Nephron progenitor cell (in vitro differentiated cells): Measurements from ENCODE around the gene OVOL2.
A peak's percentile ranks its signal among the peaks of the same experiment; 100 is the strongest.

Experiments
- DNase-seq: peaks from one replicate; pipeline ENCODE4 v3.0.0; 2021
- H3K27ac Mint-ChIP-seq: 2 replicates; pipeline ENCODE4 v1.8.0; 2021; ENCODE audit warnings: mild to moderate bottlenecking, moderate library complexity, mixed read lengths
- H3K27me3 Mint-ChIP-seq: 2 replicates; pipeline ENCODE4 v1.8.0; 2021; ENCODE audit warnings: mild to moderate bottlenecking, low read depth, mixed read lengths; ENCODE audit not compliant: poor library complexity
- H3K36me3 Mint-ChIP-seq: 2 replicates; pipeline ENCODE4 v1.8.0; 2021; ENCODE audit warnings: low read depth, mixed read lengths
- H3K4me1 Mint-ChIP-seq: 2 replicates; pipeline ENCODE4 v1.8.0; 2021; ENCODE audit warnings: mixed read lengths
- H3K4me3 Mint-ChIP-seq: 2 replicates; pipeline ENCODE4 v1.8.0; 2021; ENCODE audit warnings: mild to moderate bottlenecking, moderate library complexity, mixed read lengths
- H3K9me3 Mint-ChIP-seq: 2 replicates; pipeline ENCODE4 v1.8.0; 2021; ENCODE audit warnings: mild to moderate bottlenecking, moderate library complexity, mixed read lengths
- CTCF ChIP-seq: fragments of 200-600 bp; sonication (generic); IDR thresholded peaks from 2 replicates; pipeline ENCODE4 v1.5.0; 2021; ENCODE audit warnings: antibody characterized with exemption

OVOL2 gene

DNA sequence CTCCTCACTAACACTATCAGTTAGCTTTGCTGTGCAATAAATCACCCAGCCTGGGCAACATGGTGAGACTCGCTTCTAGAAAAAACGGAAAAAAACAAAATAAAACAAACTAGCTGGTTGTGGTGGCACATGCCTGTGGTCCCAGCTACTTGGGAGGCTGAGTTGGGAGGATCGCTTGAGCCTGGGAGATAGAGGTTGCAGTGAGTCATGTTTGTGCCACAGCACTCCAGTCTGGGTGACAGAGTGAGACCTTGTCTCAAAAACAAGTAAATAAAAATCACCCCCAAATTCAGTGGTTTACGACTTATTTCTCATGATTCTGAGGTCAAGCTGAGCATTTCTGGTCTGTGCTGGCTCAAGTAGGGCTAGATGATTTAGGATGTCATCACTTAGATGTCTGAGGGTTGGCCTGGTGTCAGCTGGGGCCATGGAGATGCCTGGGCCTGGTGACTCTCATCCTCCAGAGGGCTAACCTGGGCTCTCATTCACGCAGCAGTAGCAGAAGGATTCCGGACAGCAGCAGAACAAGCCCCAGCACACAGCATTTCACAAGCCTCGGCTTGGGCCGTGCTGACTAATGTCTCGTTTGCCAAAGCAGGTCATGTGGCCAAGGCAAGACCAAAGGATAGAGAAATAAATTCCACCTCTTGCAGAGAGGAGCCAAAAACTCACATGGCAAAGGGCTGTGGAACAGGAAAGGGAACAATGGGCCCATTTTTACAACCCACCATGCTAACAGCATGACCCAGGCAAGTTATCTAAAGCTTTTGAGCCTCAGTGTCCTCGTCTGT is 56.4 kb downstream of the OVOL2 start:
- Mint-ChIP-seq H3K4me1 (peaks cover 45% of the 10 kb centered on the region), H3K27me3 (no peaks in the 10 kb centered on the region), H3K4me3 (no peak overlapping the region), H3K9me3 (no peaks in the 10 kb centered on the region), H3K36me3 (no peaks in the 10 kb centered on the region), H3K27ac (no peak overlapping the region)
- no peak for TF ChIP-seq CTCF
- DNase-seq = no peak

- Mint-ChIP-seq H3K4me1 (peaks cover 34% of the 10 kb centered on the region), H3K27me3 (no peaks in the 10 kb centered on the region), H3K36me3 (no peaks in the 10 kb centered on the region), H3K4me3 (no peak overlapping the region), H3K27ac (no peak overlapping the region), H3K9me3 (no peaks in the 10 kb centered on the region)
- no peak for TF ChIP-seq CTCF
- no peak for DNase-seq
Measured at GRCh38 chr20:17999566-17999965, 58.1 kb downstream of the OVOL2 start.

GRCh38 chr20:17998446-17998845 is 59.3 kb downstream of the OVOL2 start:
- Mint-ChIP-seq H3K27me3 (no peaks in the 10 kb centered on the region), H3K27ac (peak overlapping the region; percentile 55), H3K36me3 (no peaks in the 10 kb centered on the region), H3K4me3 (no peak overlapping the region), H3K9me3 (no peaks in the 10 kb centered on the region), H3K4me1 (peaks cover 25% of the 10 kb centered on the region)
- DNase-seq = no peak
- no peak for TF ChIP-seq CTCF

DNA sequence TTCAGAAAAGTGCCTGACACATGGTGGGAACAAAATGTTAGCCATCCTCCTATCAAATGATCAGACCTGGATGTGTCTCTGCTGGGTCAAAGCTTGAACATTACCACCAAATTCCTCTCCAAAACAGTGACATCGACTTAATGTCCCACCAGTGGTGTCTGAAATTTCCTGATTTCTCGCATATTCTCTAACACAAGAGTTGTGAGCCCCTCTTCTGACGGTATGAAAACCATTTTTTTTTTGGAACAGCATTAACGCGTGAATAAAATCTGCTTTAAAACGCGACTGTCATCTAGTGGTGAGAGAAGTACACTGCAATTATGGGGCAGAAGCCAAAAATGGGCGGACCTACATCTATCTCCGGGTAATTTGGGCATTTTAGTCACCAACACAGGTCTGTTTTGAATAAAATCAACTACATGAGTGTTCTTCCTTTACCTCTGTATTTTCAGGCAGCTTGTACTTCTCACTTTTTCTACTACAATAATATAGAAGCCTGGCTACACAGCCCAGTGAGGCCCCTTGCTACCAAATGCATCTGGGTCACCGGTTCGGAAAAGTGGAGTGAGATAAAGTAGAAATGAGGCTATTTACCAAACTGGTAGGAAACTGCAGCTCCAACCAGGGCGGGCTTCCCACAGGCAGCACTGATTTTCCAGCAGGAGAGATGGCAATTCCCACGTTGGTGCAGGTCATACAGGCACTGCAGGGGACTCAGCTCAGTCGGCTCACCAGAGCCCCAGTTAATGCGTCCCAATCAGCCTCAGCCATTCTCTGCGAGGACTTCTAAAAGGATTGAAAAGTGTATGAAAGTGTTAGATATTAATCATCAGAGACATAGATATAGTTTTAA is 61.5 kb downstream of the OVOL2 start:
- Mint-ChIP-seq H3K36me3 (peaks cover 5% of the 10 kb centered on the region), H3K4me1 (peaks cover 40% of the 10 kb centered on the region), H3K27ac (no peak overlapping the region), H3K9me3 (no peaks in the 10 kb centered on the region), H3K4me3 (no peak overlapping the region), H3K27me3 (peaks cover under 1% of the 10 kb centered on the region)
- no peak for DNase-seq
- TF ChIP-seq CTCF = peak; percentile 96

- Mint-ChIP-seq H3K9me3 (no peaks in the 10 kb centered on the region), H3K27ac (no peak overlapping the region), H3K27me3 (peaks cover 3% of the 10 kb centered on the region), H3K4me1 (peaks cover 28% of the 10 kb centered on the region), H3K4me3 (no peak overlapping the region), H3K36me3 (peaks cover 22% of the 10 kb centered on the region)
- DNase-seq = no peak
- TF ChIP-seq CTCF = no peak
Measured at GRCh38 chr20:17993546-17993945, 64.2 kb downstream of the OVOL2 start.
